Hepatocyte (in vitro differentiated cells): ENCODE data around the gene MSMB.

Source experiments
- CTCF ChIP-seq: fragments of 200-600 bp; sonication (generic); IDR thresholded peaks from 2 replicates; pipeline ENCODE4 v1.5.1; 2016; ENCODE audit warnings: antibody characterized with exemption, mild to moderate bottlenecking; ENCODE audit not compliant: poor library complexity
- EZH2phosphoT487 ChIP-seq: fragments of 200-600 bp; sonication (generic); IDR thresholded peaks from one replicate; pipeline ENCODE4 v1.6.1; 2018; ENCODE audit warnings: antibody characterized with exemption, mild to moderate bottlenecking, low read depth, moderate library complexity; ENCODE audit not compliant: unreplicated experiment, severe bottlenecking

GRCh38 chr10:46068117-46068516 is 22.0 kb upstream of the MSMB start:
- TF ChIP-seq CTCF = no peak
- no peak for TF ChIP-seq EZH2phosphoT487
